ENCODE measurements around the gene MMS19.

DNA sequence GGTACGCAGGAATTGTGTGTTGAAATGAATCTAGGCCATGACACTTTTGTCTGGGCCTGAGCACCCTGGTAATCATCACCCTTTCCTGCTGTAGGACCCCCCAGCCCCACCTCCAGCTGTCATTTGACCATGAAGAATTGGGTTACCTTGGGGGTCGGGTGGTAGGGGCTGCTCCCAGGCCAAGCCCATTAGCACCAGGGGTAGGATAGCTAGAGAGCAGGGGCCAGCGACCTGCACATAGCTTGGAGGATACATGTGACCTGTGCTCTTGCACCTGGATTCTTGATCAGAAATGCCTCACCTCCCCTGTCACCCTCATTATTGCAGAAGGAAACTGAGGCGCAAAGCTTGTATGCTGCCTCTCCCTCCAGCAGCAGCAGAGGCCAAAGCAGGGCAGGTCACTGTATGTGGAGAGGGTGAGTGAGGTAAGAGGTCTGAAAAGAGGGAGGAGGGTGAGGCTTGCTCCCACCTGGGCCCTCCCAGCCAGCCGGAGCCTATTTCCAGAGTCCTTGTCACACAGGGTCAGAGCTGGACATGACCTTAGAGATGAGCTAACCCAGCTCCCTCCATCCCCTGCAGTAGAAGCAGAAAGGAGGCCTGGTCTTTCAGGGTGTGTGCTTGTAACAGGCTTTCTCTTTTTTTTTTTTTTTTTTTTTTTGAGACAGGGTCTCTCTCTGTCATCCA is 39.1 kb upstream of the MMS19 start:
- TF ChIP-seq POLR2A (IDR thresholded peaks at IDR 0.05) = no peak
- TF ChIP-seq, protein P1, sequence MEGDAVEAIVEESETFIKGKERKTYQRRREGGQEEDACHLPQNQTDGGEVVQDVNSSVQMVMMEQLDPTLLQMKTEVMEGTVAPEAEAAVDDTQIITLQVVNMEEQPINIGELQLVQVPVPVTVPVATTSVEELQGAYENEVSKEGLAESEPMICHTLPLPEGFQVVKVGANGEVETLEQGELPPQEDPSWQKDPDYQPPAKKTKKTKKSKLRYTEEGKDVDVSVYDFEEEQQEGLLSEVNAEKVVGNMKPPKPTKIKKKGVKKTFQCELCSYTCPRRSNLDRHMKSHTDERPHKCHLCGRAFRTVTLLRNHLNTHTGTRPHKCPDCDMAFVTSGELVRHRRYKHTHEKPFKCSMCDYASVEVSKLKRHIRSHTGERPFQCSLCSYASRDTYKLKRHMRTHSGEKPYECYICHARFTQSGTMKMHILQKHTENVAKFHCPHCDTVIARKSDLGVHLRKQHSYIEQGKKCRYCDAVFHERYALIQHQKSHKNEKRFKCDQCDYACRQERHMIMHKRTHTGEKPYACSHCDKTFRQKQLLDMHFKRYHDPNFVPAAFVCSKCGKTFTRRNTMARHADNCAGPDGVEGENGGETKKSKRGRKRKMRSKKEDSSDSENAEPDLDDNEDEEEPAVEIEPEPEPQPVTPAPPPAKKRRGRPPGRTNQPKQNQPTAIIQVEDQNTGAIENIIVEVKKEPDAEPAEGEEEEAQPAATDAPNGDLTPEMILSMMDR (IDR thresholded peaks at IDR 0.05) = no peak

Measured in adrenal gland (tissue), 5 donors.